Gastroesophageal sphincter (tissue), 3 donors: ENCODE measurements around the gene C5orf63.

ENCODE experiments used
- POLR2A ChIP-seq, 2 donors: fragments of 450-650 bp; IDR thresholded peaks; one replicate each; pipeline ENCODE4 v1.6.1; 2017; ENCODE audit warnings: antibody characterized with exemption in 2 of 2, mild to moderate bottlenecking in 2 of 2, moderate library complexity in 1 of 2
- TF ChIP-seq, protein P1 (sequence below), 4 experiments: fragments of 200-600 bp in 2 of 4; fragments of 450-650 bp in 2 of 4; sonication (generic) in 1 of 4; IDR thresholded peaks; one replicate each; pipeline ENCODE4 v1.5.1; 2017 to 2019; ENCODE audit warnings: antibody characterized with exemption in 4 of 4, mild to moderate bottlenecking in 2 of 4, moderate library complexity in 2 of 4

- TF ChIP-seq, protein P1, sequence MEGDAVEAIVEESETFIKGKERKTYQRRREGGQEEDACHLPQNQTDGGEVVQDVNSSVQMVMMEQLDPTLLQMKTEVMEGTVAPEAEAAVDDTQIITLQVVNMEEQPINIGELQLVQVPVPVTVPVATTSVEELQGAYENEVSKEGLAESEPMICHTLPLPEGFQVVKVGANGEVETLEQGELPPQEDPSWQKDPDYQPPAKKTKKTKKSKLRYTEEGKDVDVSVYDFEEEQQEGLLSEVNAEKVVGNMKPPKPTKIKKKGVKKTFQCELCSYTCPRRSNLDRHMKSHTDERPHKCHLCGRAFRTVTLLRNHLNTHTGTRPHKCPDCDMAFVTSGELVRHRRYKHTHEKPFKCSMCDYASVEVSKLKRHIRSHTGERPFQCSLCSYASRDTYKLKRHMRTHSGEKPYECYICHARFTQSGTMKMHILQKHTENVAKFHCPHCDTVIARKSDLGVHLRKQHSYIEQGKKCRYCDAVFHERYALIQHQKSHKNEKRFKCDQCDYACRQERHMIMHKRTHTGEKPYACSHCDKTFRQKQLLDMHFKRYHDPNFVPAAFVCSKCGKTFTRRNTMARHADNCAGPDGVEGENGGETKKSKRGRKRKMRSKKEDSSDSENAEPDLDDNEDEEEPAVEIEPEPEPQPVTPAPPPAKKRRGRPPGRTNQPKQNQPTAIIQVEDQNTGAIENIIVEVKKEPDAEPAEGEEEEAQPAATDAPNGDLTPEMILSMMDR (IDR thresholded peaks at IDR 0.05): no peak
- TF ChIP-seq POLR2A (IDR thresholded peaks at IDR 0.05): no peak
Observed at GRCh38 chr5:127085796-127086195, 12.5 kb upstream of the C5orf63 start.
